ENCODE data around the gene PADI2. TPM values are rescaled to one million over a fixed set of nuclear protein-coding genes. Genes with fewer than 3 reads are reported as not detected.

PADI2 gene
- total and polyA plus RNA-seq, 2 experiments from 2014 or later, result 1.7 to 4.3 TPM

DNA sequence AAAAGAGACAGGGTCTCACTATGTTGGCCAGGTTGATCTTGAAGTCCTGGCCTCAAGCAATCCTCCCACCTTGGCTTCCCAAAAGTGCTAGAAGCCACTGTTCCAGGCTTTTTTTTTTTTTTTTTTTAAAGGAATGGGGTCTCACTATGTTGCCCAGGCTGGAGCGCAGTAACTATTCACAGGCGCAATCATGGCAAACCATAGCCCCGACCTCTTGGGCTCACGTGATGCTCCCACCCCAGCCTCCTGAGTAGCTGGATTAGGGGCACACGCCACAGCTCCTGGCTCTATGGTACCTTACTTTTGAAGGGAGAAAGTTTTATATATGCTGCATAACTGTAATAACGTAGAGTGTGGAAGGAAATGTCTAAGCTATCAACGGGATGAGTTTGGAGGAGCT lies 101.8 kb downstream of the PADI2 start (continued):
- TF ChIP-seq CTCF (conservative IDR thresholded peaks at IDR 0.05; ENCODE audit: low read depth in 2 of 2), result no peak

Other genes with a start within 250 kb of the PADI2 start
- under 0.01 TPM in 1 of 2 replicates, not detected in the other for gene RNU1-2, start 223.5 kb downstream of the PADI2 start, total RNA-seq (2014; rRNA removed; shearing (Covaris generic))
- gene RNU1-2, start 223.5 kb downstream of the PADI2 start, polyA plus RNA-seq (2016; fragmentation: Nextera tagmentation; extraction: Ambion mirVana), result not detected in 2 replicates
- gene CROCC, start 197.5 kb downstream of the PADI2 start, total RNA-seq (2014; rRNA removed; shearing (Covaris generic)), result 74.6 and 106 TPM in 2 replicates
- gene CROCC, start 197.5 kb downstream of the PADI2 start, polyA plus RNA-seq (2016; fragmentation: Nextera tagmentation; extraction: Ambion mirVana), result 13.0 and 15.1 TPM in 2 replicates
- 107 and 129 TPM in 2 replicates for gene MFAP2, start 138.8 kb downstream of the PADI2 start, total RNA-seq (2014; rRNA removed; shearing (Covaris generic))
- 255 TPM in 2 replicates for gene MFAP2, start 138.8 kb downstream of the PADI2 start, polyA plus RNA-seq (2016; fragmentation: Nextera tagmentation; extraction: Ambion mirVana)
- 83.3 and 87.7 TPM in 2 replicates for gene ATP13A2, start 107.5 kb downstream of the PADI2 start, total RNA-seq (2014; rRNA removed; shearing (Covaris generic))
- 30.1 and 31.8 TPM in 2 replicates for gene ATP13A2, start 107.5 kb downstream of the PADI2 start, polyA plus RNA-seq (2016; fragmentation: Nextera tagmentation; extraction: Ambion mirVana)
- 72.8 and 105 TPM in 2 replicates for gene SDHB, start 65.4 kb downstream of the PADI2 start, total RNA-seq (2014; rRNA removed; shearing (Covaris generic))
- 112 and 121 TPM in 2 replicates for gene SDHB, start 65.4 kb downstream of the PADI2 start, polyA plus RNA-seq (2016; fragmentation: Nextera tagmentation; extraction: Ambion mirVana)
- gene PADI1, start 85.7 kb upstream of the PADI2 start, total RNA-seq (2014; rRNA removed; shearing (Covaris generic)), result 0.27 and 0.28 TPM in 2 replicates
- 0.26 TPM in 2 replicates for gene PADI1, start 85.7 kb upstream of the PADI2 start, polyA plus RNA-seq (2016; fragmentation: Nextera tagmentation; extraction: Ambion mirVana)
- 0.58 and 0.80 TPM in 2 replicates for gene PADI3, start 129.6 kb upstream of the PADI2 start, total RNA-seq (2014; rRNA removed; shearing (Covaris generic))
- 0.21 and 0.37 TPM in 2 replicates for gene PADI3, start 129.6 kb upstream of the PADI2 start, polyA plus RNA-seq (2016; fragmentation: Nextera tagmentation; extraction: Ambion mirVana)
- gene PADI4, start 188.7 kb upstream of the PADI2 start, total RNA-seq (2014; rRNA removed; shearing (Covaris generic)), result 0.08 and 0.52 TPM in 2 replicates
- 0.45 TPM in 1 of 2 replicates, not detected in the other for gene PADI4, start 188.7 kb upstream of the PADI2 start, polyA plus RNA-seq (2016; fragmentation: Nextera tagmentation; extraction: Ambion mirVana)